ENCODE data around the gene AIFM3.

- no peak for TF ChIP-seq CTCF (IDR thresholded peaks at IDR 0.05)
- no peak for TF ChIP-seq POLR2A (IDR thresholded peaks at IDR 0.05; ENCODE audit: low read length)
These were observed 29.8 kb downstream of the AIFM3 start for GRCh38 chr22:20996598-20997535.

All from A549 (cell line).